ENCODE measurements around the gene NMUR1.

DNA sequence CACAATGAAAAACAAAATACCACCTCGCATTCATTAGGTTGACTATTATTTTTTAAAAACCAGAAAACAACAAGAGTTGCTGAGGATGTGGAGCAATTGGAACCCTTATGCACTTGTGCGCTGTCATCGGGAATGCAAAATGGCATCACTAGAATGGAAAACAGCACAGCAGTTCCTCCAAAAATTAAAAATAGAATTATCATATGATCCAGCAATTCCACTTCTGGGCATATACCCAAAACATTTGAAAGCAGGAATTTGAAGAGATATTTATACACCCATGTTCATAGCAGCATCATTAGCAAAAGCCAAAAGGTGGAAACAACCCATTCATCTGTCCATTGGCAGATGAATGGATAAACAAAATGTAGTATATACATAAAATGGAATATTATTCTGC is 11.9 kb upstream of the NMUR1 start:
- TF ChIP-seq, protein P1, sequence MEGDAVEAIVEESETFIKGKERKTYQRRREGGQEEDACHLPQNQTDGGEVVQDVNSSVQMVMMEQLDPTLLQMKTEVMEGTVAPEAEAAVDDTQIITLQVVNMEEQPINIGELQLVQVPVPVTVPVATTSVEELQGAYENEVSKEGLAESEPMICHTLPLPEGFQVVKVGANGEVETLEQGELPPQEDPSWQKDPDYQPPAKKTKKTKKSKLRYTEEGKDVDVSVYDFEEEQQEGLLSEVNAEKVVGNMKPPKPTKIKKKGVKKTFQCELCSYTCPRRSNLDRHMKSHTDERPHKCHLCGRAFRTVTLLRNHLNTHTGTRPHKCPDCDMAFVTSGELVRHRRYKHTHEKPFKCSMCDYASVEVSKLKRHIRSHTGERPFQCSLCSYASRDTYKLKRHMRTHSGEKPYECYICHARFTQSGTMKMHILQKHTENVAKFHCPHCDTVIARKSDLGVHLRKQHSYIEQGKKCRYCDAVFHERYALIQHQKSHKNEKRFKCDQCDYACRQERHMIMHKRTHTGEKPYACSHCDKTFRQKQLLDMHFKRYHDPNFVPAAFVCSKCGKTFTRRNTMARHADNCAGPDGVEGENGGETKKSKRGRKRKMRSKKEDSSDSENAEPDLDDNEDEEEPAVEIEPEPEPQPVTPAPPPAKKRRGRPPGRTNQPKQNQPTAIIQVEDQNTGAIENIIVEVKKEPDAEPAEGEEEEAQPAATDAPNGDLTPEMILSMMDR (IDR thresholded peaks at IDR 0.05): no peak
- TF ChIP-seq SIN3A (IDR thresholded peaks at IDR 0.05; ENCODE audit: borderline replicate concordance, low read depth, low read length): no peak
- no peak for TF ChIP-seq RFX5 (IDR thresholded peaks at IDR 0.05; ENCODE audit: low read length)
- TF ChIP-seq, protein P2, sequence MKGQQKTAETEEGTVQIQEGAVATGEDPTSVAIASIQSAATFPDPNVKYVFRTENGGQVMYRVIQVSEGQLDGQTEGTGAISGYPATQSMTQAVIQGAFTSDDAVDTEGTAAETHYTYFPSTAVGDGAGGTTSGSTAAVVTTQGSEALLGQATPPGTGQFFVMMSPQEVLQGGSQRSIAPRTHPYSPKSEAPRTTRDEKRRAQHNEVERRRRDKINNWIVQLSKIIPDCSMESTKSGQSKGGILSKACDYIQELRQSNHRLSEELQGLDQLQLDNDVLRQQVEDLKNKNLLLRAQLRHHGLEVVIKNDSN (IDR thresholded peaks at IDR 0.05; ENCODE audit: borderline replicate concordance, low read depth): no peak
- no peak for TF ChIP-seq RXRA (IDR thresholded peaks at IDR 0.05; ENCODE audit: borderline replicate concordance, low read depth)
- TF ChIP-seq FOXJ3 (CRISPR knock-in tag; IDR thresholded peaks at IDR 0.05): no peak
- TF ChIP-seq, protein P3, sequence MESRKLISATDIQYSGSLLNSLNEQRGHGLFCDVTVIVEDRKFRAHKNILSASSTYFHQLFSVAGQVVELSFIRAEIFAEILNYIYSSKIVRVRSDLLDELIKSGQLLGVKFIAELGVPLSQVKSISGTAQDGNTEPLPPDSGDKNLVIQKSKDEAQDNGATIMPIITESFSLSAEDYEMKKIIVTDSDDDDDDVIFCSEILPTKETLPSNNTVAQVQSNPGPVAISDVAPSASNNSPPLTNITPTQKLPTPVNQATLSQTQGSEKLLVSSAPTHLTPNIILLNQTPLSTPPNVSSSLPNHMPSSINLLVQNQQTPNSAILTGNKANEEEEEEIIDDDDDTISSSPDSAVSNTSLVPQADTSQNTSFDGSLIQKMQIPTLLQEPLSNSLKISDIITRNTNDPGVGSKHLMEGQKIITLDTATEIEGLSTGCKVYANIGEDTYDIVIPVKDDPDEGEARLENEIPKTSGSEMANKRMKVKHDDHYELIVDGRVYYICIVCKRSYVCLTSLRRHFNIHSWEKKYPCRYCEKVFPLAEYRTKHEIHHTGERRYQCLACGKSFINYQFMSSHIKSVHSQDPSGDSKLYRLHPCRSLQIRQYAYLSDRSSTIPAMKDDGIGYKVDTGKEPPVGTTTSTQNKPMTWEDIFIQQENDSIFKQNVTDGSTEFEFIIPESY (IDR thresholded peaks at IDR 0.05; ENCODE audit: borderline replicate concordance, low read depth): no peak
- no peak for TF ChIP-seq TEAD4 (IDR thresholded peaks at IDR 0.05; ENCODE audit: borderline replicate concordance, insufficient read depth)
- no peak for TF ChIP-seq FOXM1 (IDR thresholded peaks at IDR 0.05; ENCODE audit: low read depth)
- no peak for TF ChIP-seq NFIC (IDR thresholded peaks at IDR 0.05; ENCODE audit: borderline replicate concordance)
- no peak for TF ChIP-seq MEF2A (IDR thresholded peaks at IDR 0.05; ENCODE audit: borderline replicate concordance, low read depth)
- no peak for TF ChIP-seq CHD2 (IDR thresholded peaks at IDR 0.05; ENCODE audit: low read length, partially characterized antibody)
- TF ChIP-seq RAD21 (IDR thresholded peaks at IDR 0.05; ENCODE audit: low read length): no peak
- no peak for TF ChIP-seq JUND (IDR thresholded peaks at IDR 0.05)

Measured in SK-N-SH (cell line).